Measurements from ENCODE around the gene SURF6. TPM values are rescaled to one million over a fixed set of nuclear protein-coding genes. Genes with fewer than 3 reads are reported as not detected.

SURF6 gene
- total RNA-seq, 1 experiment from 2014 or later = 56.3 TPM

DNA sequence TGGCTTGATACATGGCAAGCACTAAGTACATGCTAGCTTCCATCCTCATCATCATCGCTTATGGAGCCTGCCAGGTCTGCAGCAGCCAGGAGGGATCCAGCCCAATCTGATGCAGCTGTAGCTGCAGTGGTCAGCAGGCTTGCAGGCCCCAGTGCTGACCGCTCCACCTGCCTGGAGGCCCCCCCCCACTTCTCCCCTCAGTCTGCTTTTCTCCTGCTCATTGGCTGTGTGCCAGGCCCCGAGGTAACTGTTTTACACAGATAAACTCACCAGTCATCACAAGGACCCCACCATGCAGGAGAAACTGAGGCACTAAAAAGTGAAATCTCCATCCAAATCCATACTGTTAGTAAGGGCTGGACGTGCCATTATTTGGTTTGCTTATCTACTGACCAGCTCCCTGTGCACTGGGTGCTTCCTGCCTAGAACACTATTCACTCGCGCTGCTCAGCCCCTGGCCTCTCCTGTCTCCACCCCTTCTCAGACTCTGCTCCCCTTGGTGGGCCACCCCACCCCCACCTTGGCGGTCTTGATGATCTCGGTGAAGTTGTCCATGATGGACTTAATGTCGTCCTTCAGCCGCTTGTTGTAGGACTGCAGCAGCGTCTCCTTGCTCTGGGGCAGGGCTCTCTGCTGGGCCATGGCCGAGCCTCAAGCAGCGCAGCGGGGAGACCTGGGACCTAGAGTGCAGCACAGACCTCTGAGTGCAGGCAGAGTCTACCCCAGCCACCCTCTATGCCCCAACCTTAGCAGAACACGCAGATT, 10.2 kb upstream of the SURF6 start:
- H3K14ac ChIP-seq (ENCODE audit: insufficient read depth, low read length) = no peak overlapping the region
- no peak overlapping the region for H2AFZ ChIP-seq (ENCODE audit: low read length)
- H3K36me3 Mint-ChIP-seq (ENCODE audit: insufficient read depth in 1 of 3, low read depth in 3 of 3) = peaks cover 62 to 88% (median 85%) of the 10 kb centered on the region in 3 experiments
- H3K9me3 ChIP-seq (ENCODE audit: control insufficient read depth, low read depth, low read length) = no peaks in the 10 kb centered on the region
- H2BK12ac ChIP-seq (ENCODE audit: insufficient read length, low read depth, low read length) = no peak overlapping the region
- no peaks in the 10 kb centered on the region for H4K20me1 ChIP-seq (ENCODE audit: control insufficient read depth, insufficient read depth, insufficient read length)
- peak overlapping the region; percentile 95 to 99 for H3K4me3 Mint-ChIP-seq
- H3K23ac ChIP-seq (ENCODE audit: insufficient read length, low read depth, low read length) = no peak overlapping the region
- no CpG with 5 or more reads among the region's 15 CpGs for WGBS (ENCODE audit: extremely low coverage, insufficient read length, low lambda C conversion rate)
- no peak overlapping the region for H4K91ac ChIP-seq (ENCODE audit: insufficient read length, low read depth, low read length)
- H3K27ac ChIP-seq (ENCODE audit: insufficient read length, low read depth, low read length) = no peak overlapping the region
- H2AK5ac ChIP-seq (ENCODE audit: insufficient read length, low read length) = no peak overlapping the region
- H4K8ac ChIP-seq (replicated peaks; ENCODE audit: insufficient read length, low read depth, low read length) = no peak overlapping the region
- DNase-seq = no peak
- no peak overlapping the region for H3K56ac ChIP-seq (ENCODE audit: insufficient read length, low read depth, low read length)
- no peaks in the 10 kb centered on the region for H3K27me3 ChIP-seq (ENCODE audit: insufficient read depth, low read length)
- H3K9ac ChIP-seq (ENCODE audit: extremely low read depth, insufficient read length, low read length) = no peak overlapping the region
- no peaks in the 10 kb centered on the region; the same call in 1 of the 2 replicates for H3K4me1 ChIP-seq (ENCODE audit: insufficient read depth, low read length)
- H2BK15ac ChIP-seq (ENCODE audit: low read depth, low read length) = no peak overlapping the region
- peaks cover 22 to 34% of the 10 kb centered on the region in 2 experiments for H3K4me1 Mint-ChIP-seq
- H3K9me3 Mint-ChIP-seq = peaks cover 0 to 3% of the 10 kb centered on the region in 2 experiments; a peak in 1 of 5 replicates
- peaks cover 5% of the 10 kb centered on the region for H3K23me2 ChIP-seq (ENCODE audit: insufficient read length, low read depth, low read length, poor library complexity, severe bottlenecking)
- peak overlapping the region in 1 of 3 experiments; percentile 98; a peak in 2 of 7 replicates for H3K27ac Mint-ChIP-seq
- no peak overlapping the region for H2BK20ac ChIP-seq (ENCODE audit: low read depth, low read length, poor library complexity, severe bottlenecking)
- no peaks in the 10 kb centered on the region for H3K27me3 Mint-ChIP-seq (ENCODE audit: low read depth)
- H4K5ac ChIP-seq (ENCODE audit: insufficient read length, low read depth, low read length) = no peak overlapping the region
- no peak overlapping the region for H2BK120ac ChIP-seq (ENCODE audit: low read depth, low read length, poor library complexity, severe bottlenecking)
- H3K4ac ChIP-seq (ENCODE audit: low read depth, low read length) = no peak overlapping the region
- peaks cover 10% of the 10 kb centered on the region for H3K79me1 ChIP-seq (ENCODE audit: insufficient read depth, low read depth, low read length, poor library complexity, severe bottlenecking)
- peaks cover 13% of the 10 kb centered on the region; the same call in 1 of the 2 replicates for H3K79me2 ChIP-seq (ENCODE audit: insufficient read depth, low read length)
- no peak overlapping the region for H3K18ac ChIP-seq (ENCODE audit: insufficient read length, low read depth, low read length)
- H3K4me2 ChIP-seq (ENCODE audit: insufficient read depth, insufficient read length, low read length) = peak overlapping the region; percentile 42
- no peak for TF ChIP-seq CTCF (conservative IDR thresholded peaks at IDR 0.05)
- no peak overlapping the region for H2BK5ac ChIP-seq (ENCODE audit: insufficient read length, low read length)
- H3T11ph ChIP-seq (ENCODE audit: low read length) = no peak overlapping the region

Measured in H9 (cell line).